ENCODE data around the gene ZNF385A.

Gene ZNF385A

DNA sequence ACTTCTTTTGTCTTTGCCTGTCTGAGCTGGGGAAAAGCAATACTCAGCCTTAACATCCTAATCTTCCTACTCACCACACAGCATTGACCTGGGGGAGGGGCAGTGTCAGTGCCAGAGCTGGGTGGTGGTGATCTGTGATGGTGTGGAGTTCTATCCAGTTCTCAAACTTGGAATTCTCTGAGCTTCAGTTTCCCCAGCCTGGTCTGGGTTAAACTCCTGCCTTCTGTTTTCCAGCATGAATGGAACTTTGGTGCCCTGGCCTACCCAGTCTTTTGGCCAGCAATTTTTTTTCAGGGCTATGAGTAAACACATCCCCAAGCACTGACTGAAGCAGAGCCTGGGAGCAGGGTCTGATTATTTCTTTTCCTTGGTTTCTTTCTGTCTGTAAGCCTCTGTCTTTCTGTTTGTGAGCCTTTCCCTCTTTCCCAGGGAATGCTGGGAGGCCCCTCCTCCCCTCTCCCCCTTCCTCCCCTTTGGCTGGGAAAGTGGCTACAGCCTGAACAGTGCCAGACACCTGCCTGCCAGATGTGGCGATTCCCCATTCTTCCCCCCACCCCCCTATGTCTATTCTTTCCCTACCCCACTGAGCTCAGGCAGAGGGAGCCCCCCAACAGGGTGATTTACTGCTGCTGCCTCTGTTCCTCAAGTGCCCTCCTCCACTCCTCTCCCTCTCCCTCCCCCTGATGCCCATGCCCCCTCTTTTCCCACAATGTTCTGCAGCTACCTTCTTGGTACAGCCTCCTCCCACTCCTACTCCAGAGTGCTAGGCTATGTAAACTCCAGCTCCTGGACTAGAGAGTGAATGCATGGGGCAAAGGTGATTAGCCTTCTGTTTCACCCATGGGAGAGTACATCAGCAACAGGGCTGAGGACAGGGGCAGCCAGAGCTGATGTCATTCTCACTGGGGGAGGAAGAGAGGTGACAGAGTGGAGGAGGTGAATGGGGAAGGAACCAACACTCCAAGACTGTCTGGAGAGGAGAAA lies 31.4 kb downstream of the ZNF385A start:
- Histone ChIP-seq H3K4me3 (replicated peaks; ENCODE audit: low read depth, low read length) (no peak overlapping the region), H3K36me3 (ENCODE audit: control insufficient read depth, insufficient read depth, low read length) (peaks cover 9% of the 10 kb centered on the region), H3K27me3 (replicated peaks; ENCODE audit: control insufficient read depth, insufficient read depth, low read length) (no peaks in the 10 kb centered on the region)
- TF ChIP-seq, protein P1, sequence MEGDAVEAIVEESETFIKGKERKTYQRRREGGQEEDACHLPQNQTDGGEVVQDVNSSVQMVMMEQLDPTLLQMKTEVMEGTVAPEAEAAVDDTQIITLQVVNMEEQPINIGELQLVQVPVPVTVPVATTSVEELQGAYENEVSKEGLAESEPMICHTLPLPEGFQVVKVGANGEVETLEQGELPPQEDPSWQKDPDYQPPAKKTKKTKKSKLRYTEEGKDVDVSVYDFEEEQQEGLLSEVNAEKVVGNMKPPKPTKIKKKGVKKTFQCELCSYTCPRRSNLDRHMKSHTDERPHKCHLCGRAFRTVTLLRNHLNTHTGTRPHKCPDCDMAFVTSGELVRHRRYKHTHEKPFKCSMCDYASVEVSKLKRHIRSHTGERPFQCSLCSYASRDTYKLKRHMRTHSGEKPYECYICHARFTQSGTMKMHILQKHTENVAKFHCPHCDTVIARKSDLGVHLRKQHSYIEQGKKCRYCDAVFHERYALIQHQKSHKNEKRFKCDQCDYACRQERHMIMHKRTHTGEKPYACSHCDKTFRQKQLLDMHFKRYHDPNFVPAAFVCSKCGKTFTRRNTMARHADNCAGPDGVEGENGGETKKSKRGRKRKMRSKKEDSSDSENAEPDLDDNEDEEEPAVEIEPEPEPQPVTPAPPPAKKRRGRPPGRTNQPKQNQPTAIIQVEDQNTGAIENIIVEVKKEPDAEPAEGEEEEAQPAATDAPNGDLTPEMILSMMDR (IDR thresholded peaks at IDR 0.05; ENCODE audit: insufficient read depth, low read length, poor library complexity, severe bottlenecking) = no peak
- DNase-seq (ENCODE audit: extremely low read depth, insufficient read length) = no peak

DNA sequence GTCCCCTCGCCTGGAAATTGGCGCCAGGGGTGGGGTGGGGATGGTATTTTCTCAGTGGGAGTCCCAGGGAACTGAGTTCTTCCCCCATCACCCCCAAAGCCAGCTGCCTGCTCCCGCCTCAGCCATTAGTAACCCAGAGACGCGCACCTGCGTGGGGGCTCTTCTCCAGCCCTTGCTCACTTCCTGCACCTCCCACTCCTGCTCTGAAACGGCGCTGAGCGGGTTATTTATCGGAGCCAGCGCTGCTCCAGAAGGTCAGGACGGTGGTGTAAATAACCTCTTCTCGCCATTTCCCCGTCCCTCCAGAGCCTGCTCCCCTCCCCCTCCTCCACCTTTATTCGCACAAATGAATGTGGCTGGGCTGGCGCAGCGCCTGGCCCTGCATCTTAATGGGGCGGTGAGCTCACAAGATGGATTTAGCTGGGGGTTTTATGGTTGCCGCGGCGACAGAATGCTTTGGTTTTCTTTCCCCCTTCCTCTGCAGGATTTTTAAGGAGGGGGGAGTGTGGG lies 32.5 kb downstream of the ZNF385A start:
- Histone ChIP-seq H3K4me3 (replicated peaks; ENCODE audit: low read depth, low read length) (no peak overlapping the region), H3K27me3 (replicated peaks; ENCODE audit: control insufficient read depth, insufficient read depth, low read length) (no peaks in the 10 kb centered on the region), H3K36me3 (ENCODE audit: control insufficient read depth, insufficient read depth, low read length) (peaks cover 10% of the 10 kb centered on the region)
- peak; percentile 63 for DNase-seq (ENCODE audit: extremely low read depth, insufficient read length)
- TF ChIP-seq, protein P1 (IDR thresholded peaks at IDR 0.05; ENCODE audit: insufficient read depth, low read length, poor library complexity, severe bottlenecking) = no peak

DNA sequence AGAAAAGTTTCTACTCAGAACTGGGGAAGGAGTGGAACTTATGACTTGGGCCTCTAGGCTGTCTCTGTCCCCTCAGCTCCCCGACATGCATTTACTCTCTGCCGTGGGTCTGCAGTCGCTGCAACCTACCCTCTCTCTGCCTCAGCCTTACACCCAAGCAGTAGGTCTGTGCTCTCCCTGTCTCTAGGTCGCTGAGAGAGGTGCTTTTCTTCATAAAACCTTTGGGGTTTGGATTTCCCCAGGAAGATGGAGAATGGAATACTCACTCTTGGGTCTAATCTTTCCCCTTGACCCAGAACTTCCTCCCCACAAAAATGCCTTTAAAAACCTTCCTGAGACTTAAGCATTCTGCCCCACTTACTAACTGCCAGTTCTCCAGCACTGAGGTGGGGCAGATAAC lies 33.2 kb downstream of the ZNF385A start:
- H3K27me3 ChIP-seq (replicated peaks; ENCODE audit: control insufficient read depth, insufficient read depth, low read length) = no peaks in the 10 kb centered on the region
- DNase-seq (ENCODE audit: extremely low read depth, insufficient read length) = no peak
- TF ChIP-seq, protein P1 (IDR thresholded peaks at IDR 0.05; ENCODE audit: insufficient read depth, low read length, poor library complexity, severe bottlenecking) = no peak
- peaks cover 10% of the 10 kb centered on the region for H3K36me3 ChIP-seq (ENCODE audit: control insufficient read depth, insufficient read depth, low read length)
- no peak overlapping the region for H3K4me3 ChIP-seq (replicated peaks; ENCODE audit: low read depth, low read length)

DNA sequence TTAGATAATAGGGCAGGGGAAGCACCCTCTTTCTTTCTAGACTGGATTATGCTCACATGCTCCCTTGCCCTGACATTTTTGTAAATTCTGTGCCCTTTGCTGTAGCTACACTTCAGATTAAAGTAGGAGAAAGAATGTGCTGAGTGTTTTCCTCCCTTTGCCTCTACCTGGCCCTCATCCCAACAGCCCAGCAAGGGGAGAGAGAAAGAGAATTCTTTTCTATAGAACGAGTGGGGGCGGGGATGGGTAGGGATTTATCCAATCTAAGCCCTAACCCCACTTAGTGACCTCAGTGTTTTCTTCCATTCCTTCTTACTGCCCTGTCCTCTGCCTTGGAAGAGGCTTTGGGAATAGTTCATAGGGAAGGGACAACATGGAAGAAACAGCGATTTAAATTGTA lies 33.8 kb downstream of the ZNF385A start:
- no peaks in the 10 kb centered on the region for H3K27me3 ChIP-seq (replicated peaks; ENCODE audit: control insufficient read depth, insufficient read depth, low read length)
- TF ChIP-seq, protein P1 (IDR thresholded peaks at IDR 0.05; ENCODE audit: insufficient read depth, low read length, poor library complexity, severe bottlenecking) = no peak
- peaks cover 10% of the 10 kb centered on the region for H3K36me3 ChIP-seq (ENCODE audit: control insufficient read depth, insufficient read depth, low read length)
- DNase-seq (ENCODE audit: extremely low read depth, insufficient read length) = no peak
- no peak overlapping the region for H3K4me3 ChIP-seq (replicated peaks; ENCODE audit: low read depth, low read length)

DNA sequence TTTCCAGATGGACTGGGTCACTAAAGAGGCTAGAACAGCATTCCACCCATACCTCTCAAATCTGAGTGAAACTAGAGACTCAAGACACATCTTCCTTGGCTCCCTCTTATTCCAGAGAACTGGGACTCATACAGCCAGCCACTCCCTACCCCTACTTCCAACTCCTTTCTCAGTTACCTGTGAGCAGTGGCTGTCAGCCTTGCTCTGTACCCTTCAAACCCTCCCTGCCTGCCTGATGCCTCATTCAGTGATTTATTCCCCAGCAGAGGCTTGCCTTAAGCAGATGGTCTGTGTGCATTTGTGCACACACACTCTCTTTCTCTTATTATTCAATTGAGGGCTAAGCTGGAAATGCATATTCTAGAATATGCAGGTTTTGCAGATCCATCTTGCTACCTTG lies 34.9 kb downstream of the ZNF385A start:
- TF ChIP-seq, protein P1 (IDR thresholded peaks at IDR 0.05; ENCODE audit: insufficient read depth, low read length, poor library complexity, severe bottlenecking) = no peak
- peaks cover 12% of the 10 kb centered on the region for H3K36me3 ChIP-seq (ENCODE audit: control insufficient read depth, insufficient read depth, low read length)
- H3K4me3 ChIP-seq (replicated peaks; ENCODE audit: low read depth, low read length) = no peak overlapping the region
- no peak for DNase-seq (ENCODE audit: extremely low read depth, insufficient read length)
- H3K27me3 ChIP-seq (replicated peaks; ENCODE audit: control insufficient read depth, insufficient read depth, low read length) = no peaks in the 10 kb centered on the region
